ENCODE data around the gene AQP1.

DNA sequence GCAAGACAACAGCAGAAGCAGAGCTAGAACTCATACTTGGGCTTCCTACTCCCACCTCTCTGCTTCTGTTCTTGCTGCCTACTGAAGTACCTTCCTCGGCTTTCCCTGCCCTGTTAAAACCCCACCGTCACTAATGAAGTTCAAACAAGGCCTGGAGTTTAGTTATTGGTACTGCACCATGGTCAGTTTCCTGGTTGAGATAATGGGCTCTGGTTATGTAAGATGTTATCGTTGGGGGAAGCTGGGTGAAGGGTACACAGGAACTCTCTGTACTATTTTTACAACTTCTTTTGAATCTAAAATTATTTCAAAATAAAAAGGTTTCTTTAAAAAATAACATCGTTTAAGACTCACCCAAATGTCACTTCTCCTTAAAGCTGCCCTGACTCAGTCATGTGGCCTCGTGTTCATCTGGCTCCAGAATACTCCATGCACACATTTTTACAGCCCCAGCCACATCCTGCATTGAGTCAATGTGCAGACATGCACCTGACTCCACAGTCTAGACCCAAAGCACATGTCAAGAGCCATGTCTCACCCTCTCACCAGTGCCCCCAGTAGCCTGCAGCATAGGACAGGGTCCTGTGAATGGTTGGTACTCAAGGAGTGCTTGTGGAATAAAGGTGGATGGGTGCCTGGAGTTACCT lies 36.9 kb upstream of the AQP1 start:
- TF ChIP-seq, protein P1, sequence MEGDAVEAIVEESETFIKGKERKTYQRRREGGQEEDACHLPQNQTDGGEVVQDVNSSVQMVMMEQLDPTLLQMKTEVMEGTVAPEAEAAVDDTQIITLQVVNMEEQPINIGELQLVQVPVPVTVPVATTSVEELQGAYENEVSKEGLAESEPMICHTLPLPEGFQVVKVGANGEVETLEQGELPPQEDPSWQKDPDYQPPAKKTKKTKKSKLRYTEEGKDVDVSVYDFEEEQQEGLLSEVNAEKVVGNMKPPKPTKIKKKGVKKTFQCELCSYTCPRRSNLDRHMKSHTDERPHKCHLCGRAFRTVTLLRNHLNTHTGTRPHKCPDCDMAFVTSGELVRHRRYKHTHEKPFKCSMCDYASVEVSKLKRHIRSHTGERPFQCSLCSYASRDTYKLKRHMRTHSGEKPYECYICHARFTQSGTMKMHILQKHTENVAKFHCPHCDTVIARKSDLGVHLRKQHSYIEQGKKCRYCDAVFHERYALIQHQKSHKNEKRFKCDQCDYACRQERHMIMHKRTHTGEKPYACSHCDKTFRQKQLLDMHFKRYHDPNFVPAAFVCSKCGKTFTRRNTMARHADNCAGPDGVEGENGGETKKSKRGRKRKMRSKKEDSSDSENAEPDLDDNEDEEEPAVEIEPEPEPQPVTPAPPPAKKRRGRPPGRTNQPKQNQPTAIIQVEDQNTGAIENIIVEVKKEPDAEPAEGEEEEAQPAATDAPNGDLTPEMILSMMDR (IDR thresholded peaks at IDR 0.05) = no peak
- TF ChIP-seq POLR2A (IDR thresholded peaks at IDR 0.05) = no peak
